Measurements from ENCODE around the gene KCTD13. TPM values are rescaled to one million over a fixed set of nuclear protein-coding genes. Genes with fewer than 3 reads are reported as not detected.

The KCTD13 gene
- total and polyA plus RNA-seq, 2 of the 8 experiments (the other 6 are each of a cell fraction or from before 2014, with no cell fraction given), result 9.2 to 10.8 TPM

- no peak for TF ChIP-seq NANOG (IDR thresholded peaks at IDR 0.05; ENCODE audit: insufficient read depth, low read depth, low read length, poor library complexity, severe bottlenecking)
- TF ChIP-seq KDM5A (IDR thresholded peaks at IDR 0.05; ENCODE audit: low read length), result no peak
- TF ChIP-seq GTF2F1 (IDR thresholded peaks at IDR 0.05; ENCODE audit: borderline replicate concordance, low read depth, low read length), result no peak
- no peak for TF ChIP-seq USF2 (IDR thresholded peaks at IDR 0.05; ENCODE audit: low read length)
- TF ChIP-seq ZNF274 (IDR thresholded peaks at IDR 0.05; ENCODE audit: borderline replicate concordance, extremely low read depth, low read length), result no peak
- TF ChIP-seq RAD21 (IDR thresholded peaks at IDR 0.05 in 1 of 2, conservative IDR thresholded peaks at IDR 0.05 in 1 of 2; ENCODE audit: low read depth in 2 of 2, low read length in 2 of 2), result no peak
- no peak for TF ChIP-seq BACH1 (IDR thresholded peaks at IDR 0.05; ENCODE audit: low read length)
- TF ChIP-seq KDM1A (IDR thresholded peaks at IDR 0.05; ENCODE audit: borderline replicate concordance, low read length), result no peak
- TF ChIP-seq POLR2A (IDR thresholded peaks at IDR 0.05; ENCODE audit: control extremely low read depth in 1 of 2, low read depth in 2 of 2, low read length in 2 of 2), result peak in 1 of 2 experiments; percentile 65; a peak in 2 of 3 replicates
- no peak for TF ChIP-seq BCL11A (IDR thresholded peaks at IDR 0.05; ENCODE audit: low read depth in 2 of 2, low read length in 2 of 2)
- TF ChIP-seq SP1 (IDR thresholded peaks at IDR 0.05; ENCODE audit: low read depth, low read length), result peak; percentile 63; the same call in 1 of the 2 replicates
- peak; percentile 81 for TF ChIP-seq CREB1 (IDR thresholded peaks at IDR 0.05)
- no peak for TF ChIP-seq CHD1 (IDR thresholded peaks at IDR 0.05; ENCODE audit: low read depth, low read length)
Measured at GRCh38 chr16:29877266-29877961, 48.6 kb downstream of the KCTD13 start (continued).

All from H1 (cell line).